GM23338 (cell line): ENCODE results near the gene C14orf93. TPM values are rescaled to one million over a fixed set of nuclear protein-coding genes. Genes with fewer than 3 reads are reported as not detected.

Experiments used
- ATAC-seq: fragments of 200-7000 bp; cut with Tn5 transposase; 3 replicates; pipeline ENCODE4 v1.9.1; 2020
- DNase-seq: peaks from one replicate; pipeline ENCODE4 v3.0.0-alpha.2; 2015; ENCODE audit warnings: low spot score
- H2AFZ ChIP-seq: fragments of 200-600 bp; sonication (generic); 2 replicates; pipeline ENCODE4 v1.8.0; 2016; ENCODE audit warnings: antibody characterized with exemption, mild to moderate bottlenecking, moderate library complexity
- H3F3A ChIP-seq: fragments of 200-600 bp; sonication (generic); replicated peaks from 2 replicates; pipeline ENCODE4 v1.8.0; 2017; ENCODE audit warnings: antibody characterized with exemption, mixed run types, low read depth
- H3K27ac ChIP-seq: fragments of 200-600 bp; sonication (generic); 2 replicates; pipeline ENCODE4 v1.6.1; 2016; ENCODE audit warnings: low read depth
- H3K27me3 ChIP-seq: fragments of 200-600 bp; sonication (generic); 2 replicates; pipeline ENCODE4 v1.8.0; 2016; ENCODE audit warnings: mild to moderate bottlenecking, mixed run types, moderate library complexity; ENCODE audit not compliant: insufficient read depth
- H3K36me3 ChIP-seq: fragments of 200-600 bp; sonication (generic); 2 replicates; pipeline ENCODE4 v1.8.0; 2016; ENCODE audit warnings: mild to moderate bottlenecking; ENCODE audit not compliant: insufficient read depth
- H3K4me1 ChIP-seq: fragments of 200-600 bp; sonication (generic); 2 replicates; pipeline ENCODE4 v1.8.0; 2016; ENCODE audit warnings: mild to moderate bottlenecking, moderate library complexity; ENCODE audit not compliant: insufficient read depth
- H3K4me2 ChIP-seq: fragments of 200-600 bp; sonication (generic); 2 replicates; pipeline ENCODE4 v1.7.1; 2017; ENCODE audit warnings: mixed run types
- H3K4me3 ChIP-seq: fragments of 200-600 bp; sonication (generic); 2 replicates; pipeline ENCODE4 v1.6.1; 2016; ENCODE audit warnings: mixed run types
- H3K79me2 ChIP-seq: fragments of 200-600 bp; sonication (generic); replicated peaks from 2 replicates; pipeline ENCODE4 v1.8.0; 2017; ENCODE audit warnings: mild to moderate bottlenecking; ENCODE audit not compliant: insufficient read depth
- H3K9me2 ChIP-seq: fragments of 200-600 bp; sonication (generic); 2 replicates; pipeline ENCODE4 v1.8.0; 2017; ENCODE audit not compliant: insufficient read depth
- H4K20me1 ChIP-seq: fragments of 200-600 bp; sonication (generic); replicated peaks from 2 replicates; pipeline ENCODE4 v1.8.0; 2017; ENCODE audit warnings: mild to moderate bottlenecking; ENCODE audit not compliant: insufficient read depth
- H3K27ac Mint-ChIP-seq: 2 replicates; pipeline ENCODE4 v1.8.0; 2020; ENCODE audit warnings: inconsistent platforms, mild to moderate bottlenecking, moderate library complexity, mixed read lengths
- H3K27me3 Mint-ChIP-seq: 3 replicates; pipeline ENCODE4 v1.8.0; 2022; ENCODE audit warnings: low read depth, mild to moderate bottlenecking, moderate library complexity, mixed read lengths, inconsistent platforms; ENCODE audit not compliant: insufficient read depth, poor library complexity
- H3K36me3 Mint-ChIP-seq: 3 replicates; pipeline ENCODE4 v1.8.0; 2021; ENCODE audit warnings: low read depth, mild to moderate bottlenecking, inconsistent platforms, moderate library complexity, mixed read lengths
- H3K4me1 Mint-ChIP-seq: 3 replicates; pipeline ENCODE4 v1.8.0; 2020; ENCODE audit warnings: mild to moderate bottlenecking, inconsistent platforms, mixed read lengths
- H3K4me3 Mint-ChIP-seq: 3 replicates; pipeline ENCODE4 v1.8.0; 2021; ENCODE audit warnings: moderate library complexity, mild to moderate bottlenecking, inconsistent platforms, mixed read lengths
- H3K9me3 Mint-ChIP-seq: 3 replicates; pipeline ENCODE4 v1.8.0; 2020; ENCODE audit warnings: moderate library complexity, mild to moderate bottlenecking, inconsistent platforms, mixed read lengths
- CREB1 ChIP-seq: fragments of 250-450 bp; sonication (Bioruptor Pico); IDR thresholded peaks from 2 replicates; pipeline ENCODE4 v1.5.0; 2020; ENCODE audit warnings: low read depth, mild to moderate bottlenecking, moderate library complexity
- EZH2 ChIP-seq: fragments of 200-600 bp; sonication (generic); IDR thresholded peaks from one replicate; pipeline ENCODE4 v1.8.0; 2017; ENCODE audit warnings: antibody characterized with exemption, mild to moderate bottlenecking, low read depth; ENCODE audit not compliant: unreplicated experiment
- NANOG ChIP-seq: IDR thresholded peaks from 2 replicates; pipeline ENCODE4 v1.6.1; 2016; ENCODE audit warnings: antibody characterized with exemption, borderline replicate concordance
- POLR2AphosphoS5 ChIP-seq: IDR thresholded peaks from 2 replicates; pipeline ENCODE4 v1.6.1; 2016; ENCODE audit warnings: antibody characterized with exemption, low read depth
- STAT1 ChIP-seq: IDR thresholded peaks from one replicate; pipeline ENCODE4 v1.6.1; 2016; ENCODE audit warnings: antibody characterized with exemption; ENCODE audit not compliant: unreplicated experiment
- ZNF114 ChIP-seq: fragments of 250-450 bp; sonication (Bioruptor Pico); IDR thresholded peaks from 2 replicates; pipeline ENCODE4 v1.5.0; 2020; ENCODE audit warnings: mild to moderate bottlenecking, moderate library complexity
- ZNF331 ChIP-seq: fragments of 250-450 bp; sonication (Bioruptor Pico); IDR thresholded peaks from 2 replicates; pipeline ENCODE4 v1.5.0; 2020; ENCODE audit warnings: low read depth, mild to moderate bottlenecking, moderate library complexity
- polyA plus RNA-seq: library from polyadenylated mRNA; unstranded; fragments of >200 nt; fragmentation: Nextera tagmentation; extraction: Ambion mirVana; gene quantifications from 2 replicates; pipeline ENCODE4 v1.2.1, GENCODE V29; 2016
- total RNA-seq: library from RNA; depleted of rRNA; stranded (reverse); fragments of >200 nt; shearing (Covaris generic); gene quantifications from 2 replicates; pipeline ENCODE4 v1.2.3, GENCODE V29; 2014
- TF ChIP-seq, protein P1 (sequence below), 2 experiments: fragments of 200-600 bp in 1 of 2; sonication (generic) in 1 of 2; conservative IDR thresholded peaks; 2 replicates each; pipeline versions ENCODE4 v1.5.1 to v1.6.1; 2016 to 2017; ENCODE audit warnings: antibody characterized with exemption in 2 of 2, low read depth in 2 of 2, mild to moderate bottlenecking in 2 of 2, moderate library complexity in 1 of 2
- TF ChIP-seq, protein P2 (sequence below): fragments of 250-450 bp; sonication (Bioruptor Pico); IDR thresholded peaks from 2 replicates; pipeline ENCODE4 v1.5.0; 2020; ENCODE audit warnings: mild to moderate bottlenecking, moderate library complexity
- TF ChIP-seq, protein P3 (sequence below): IDR thresholded peaks from 2 replicates; pipeline ENCODE4 v1.6.1; 2016; ENCODE audit warnings: antibody characterized with exemption

C14orf93 gene
- total and polyA plus RNA-seq, 2 experiments from 2014 or later = 3.5 to 11.7 TPM

DNA sequence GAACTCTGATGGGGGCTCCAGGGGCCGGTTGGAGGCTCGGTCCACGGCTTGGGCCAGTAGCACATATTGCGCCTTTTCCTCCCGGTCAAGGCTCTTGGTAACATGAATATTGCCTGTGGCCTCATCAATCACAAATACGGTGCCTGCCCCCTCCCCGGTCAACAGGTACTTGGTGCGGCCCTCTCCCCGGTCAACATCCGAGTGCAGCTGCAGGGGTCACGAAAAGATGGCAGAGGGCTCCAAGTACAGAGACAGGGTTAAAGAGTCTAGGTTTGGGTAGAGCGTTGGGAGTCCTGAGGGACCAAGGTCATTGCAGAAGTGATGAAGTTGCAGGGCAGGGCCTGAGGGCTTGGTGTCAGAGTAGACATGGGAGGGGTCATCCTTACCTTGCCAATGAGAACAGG, 45.2 kb upstream of the C14orf93 start:
- no peak overlapping the region for H3K27ac ChIP-seq
- no peaks in the 10 kb centered on the region for H3K79me2 ChIP-seq
- peaks cover 14% of the 10 kb centered on the region; the same call in 1 of the 2 replicates for H3K4me1 ChIP-seq
- H3K9me2 ChIP-seq = no peaks in the 10 kb centered on the region
- H3K4me3 ChIP-seq = no peak overlapping the region
- H3K27me3 Mint-ChIP-seq = peaks cover 18% of the 10 kb centered on the region
- DNase-seq (no peak), ATAC-seq (no peak)
- peaks cover 4% of the 10 kb centered on the region; the same call in 1 of the 2 replicates for H4K20me1 ChIP-seq
- peaks cover 12% of the 10 kb centered on the region for H3F3A ChIP-seq
- no peak overlapping the region for H3K27ac Mint-ChIP-seq
- H3K4me2 ChIP-seq = no peak overlapping the region
- peaks cover 4% of the 10 kb centered on the region; the same call in 1 of the 2 replicates for H3K27me3 ChIP-seq
- H3K4me1 Mint-ChIP-seq = peaks cover 15% of the 10 kb centered on the region
- H3K9me3 Mint-ChIP-seq = no peaks in the 10 kb centered on the region
- no peak overlapping the region for H2AFZ ChIP-seq
- peaks cover under 1% of the 10 kb centered on the region for H3K36me3 ChIP-seq
- peaks cover 31% of the 10 kb centered on the region for H3K36me3 Mint-ChIP-seq
- TF ChIP-seq ZNF331 (CRISPR knock-in tag) (no peak), STAT1 (no peak), POLR2AphosphoS5 (no peak), EZH2 (no peak), CREB1 (CRISPR knock-in tag) (no peak), ZNF114 (CRISPR knock-in tag) (no peak), NANOG (no peak)
- TF ChIP-seq, protein P1, sequence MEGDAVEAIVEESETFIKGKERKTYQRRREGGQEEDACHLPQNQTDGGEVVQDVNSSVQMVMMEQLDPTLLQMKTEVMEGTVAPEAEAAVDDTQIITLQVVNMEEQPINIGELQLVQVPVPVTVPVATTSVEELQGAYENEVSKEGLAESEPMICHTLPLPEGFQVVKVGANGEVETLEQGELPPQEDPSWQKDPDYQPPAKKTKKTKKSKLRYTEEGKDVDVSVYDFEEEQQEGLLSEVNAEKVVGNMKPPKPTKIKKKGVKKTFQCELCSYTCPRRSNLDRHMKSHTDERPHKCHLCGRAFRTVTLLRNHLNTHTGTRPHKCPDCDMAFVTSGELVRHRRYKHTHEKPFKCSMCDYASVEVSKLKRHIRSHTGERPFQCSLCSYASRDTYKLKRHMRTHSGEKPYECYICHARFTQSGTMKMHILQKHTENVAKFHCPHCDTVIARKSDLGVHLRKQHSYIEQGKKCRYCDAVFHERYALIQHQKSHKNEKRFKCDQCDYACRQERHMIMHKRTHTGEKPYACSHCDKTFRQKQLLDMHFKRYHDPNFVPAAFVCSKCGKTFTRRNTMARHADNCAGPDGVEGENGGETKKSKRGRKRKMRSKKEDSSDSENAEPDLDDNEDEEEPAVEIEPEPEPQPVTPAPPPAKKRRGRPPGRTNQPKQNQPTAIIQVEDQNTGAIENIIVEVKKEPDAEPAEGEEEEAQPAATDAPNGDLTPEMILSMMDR (conservative IDR thresholded peaks at IDR 0.05; ENCODE audit: low read depth in 2 of 2) = no peak
- TF ChIP-seq, protein P2, sequence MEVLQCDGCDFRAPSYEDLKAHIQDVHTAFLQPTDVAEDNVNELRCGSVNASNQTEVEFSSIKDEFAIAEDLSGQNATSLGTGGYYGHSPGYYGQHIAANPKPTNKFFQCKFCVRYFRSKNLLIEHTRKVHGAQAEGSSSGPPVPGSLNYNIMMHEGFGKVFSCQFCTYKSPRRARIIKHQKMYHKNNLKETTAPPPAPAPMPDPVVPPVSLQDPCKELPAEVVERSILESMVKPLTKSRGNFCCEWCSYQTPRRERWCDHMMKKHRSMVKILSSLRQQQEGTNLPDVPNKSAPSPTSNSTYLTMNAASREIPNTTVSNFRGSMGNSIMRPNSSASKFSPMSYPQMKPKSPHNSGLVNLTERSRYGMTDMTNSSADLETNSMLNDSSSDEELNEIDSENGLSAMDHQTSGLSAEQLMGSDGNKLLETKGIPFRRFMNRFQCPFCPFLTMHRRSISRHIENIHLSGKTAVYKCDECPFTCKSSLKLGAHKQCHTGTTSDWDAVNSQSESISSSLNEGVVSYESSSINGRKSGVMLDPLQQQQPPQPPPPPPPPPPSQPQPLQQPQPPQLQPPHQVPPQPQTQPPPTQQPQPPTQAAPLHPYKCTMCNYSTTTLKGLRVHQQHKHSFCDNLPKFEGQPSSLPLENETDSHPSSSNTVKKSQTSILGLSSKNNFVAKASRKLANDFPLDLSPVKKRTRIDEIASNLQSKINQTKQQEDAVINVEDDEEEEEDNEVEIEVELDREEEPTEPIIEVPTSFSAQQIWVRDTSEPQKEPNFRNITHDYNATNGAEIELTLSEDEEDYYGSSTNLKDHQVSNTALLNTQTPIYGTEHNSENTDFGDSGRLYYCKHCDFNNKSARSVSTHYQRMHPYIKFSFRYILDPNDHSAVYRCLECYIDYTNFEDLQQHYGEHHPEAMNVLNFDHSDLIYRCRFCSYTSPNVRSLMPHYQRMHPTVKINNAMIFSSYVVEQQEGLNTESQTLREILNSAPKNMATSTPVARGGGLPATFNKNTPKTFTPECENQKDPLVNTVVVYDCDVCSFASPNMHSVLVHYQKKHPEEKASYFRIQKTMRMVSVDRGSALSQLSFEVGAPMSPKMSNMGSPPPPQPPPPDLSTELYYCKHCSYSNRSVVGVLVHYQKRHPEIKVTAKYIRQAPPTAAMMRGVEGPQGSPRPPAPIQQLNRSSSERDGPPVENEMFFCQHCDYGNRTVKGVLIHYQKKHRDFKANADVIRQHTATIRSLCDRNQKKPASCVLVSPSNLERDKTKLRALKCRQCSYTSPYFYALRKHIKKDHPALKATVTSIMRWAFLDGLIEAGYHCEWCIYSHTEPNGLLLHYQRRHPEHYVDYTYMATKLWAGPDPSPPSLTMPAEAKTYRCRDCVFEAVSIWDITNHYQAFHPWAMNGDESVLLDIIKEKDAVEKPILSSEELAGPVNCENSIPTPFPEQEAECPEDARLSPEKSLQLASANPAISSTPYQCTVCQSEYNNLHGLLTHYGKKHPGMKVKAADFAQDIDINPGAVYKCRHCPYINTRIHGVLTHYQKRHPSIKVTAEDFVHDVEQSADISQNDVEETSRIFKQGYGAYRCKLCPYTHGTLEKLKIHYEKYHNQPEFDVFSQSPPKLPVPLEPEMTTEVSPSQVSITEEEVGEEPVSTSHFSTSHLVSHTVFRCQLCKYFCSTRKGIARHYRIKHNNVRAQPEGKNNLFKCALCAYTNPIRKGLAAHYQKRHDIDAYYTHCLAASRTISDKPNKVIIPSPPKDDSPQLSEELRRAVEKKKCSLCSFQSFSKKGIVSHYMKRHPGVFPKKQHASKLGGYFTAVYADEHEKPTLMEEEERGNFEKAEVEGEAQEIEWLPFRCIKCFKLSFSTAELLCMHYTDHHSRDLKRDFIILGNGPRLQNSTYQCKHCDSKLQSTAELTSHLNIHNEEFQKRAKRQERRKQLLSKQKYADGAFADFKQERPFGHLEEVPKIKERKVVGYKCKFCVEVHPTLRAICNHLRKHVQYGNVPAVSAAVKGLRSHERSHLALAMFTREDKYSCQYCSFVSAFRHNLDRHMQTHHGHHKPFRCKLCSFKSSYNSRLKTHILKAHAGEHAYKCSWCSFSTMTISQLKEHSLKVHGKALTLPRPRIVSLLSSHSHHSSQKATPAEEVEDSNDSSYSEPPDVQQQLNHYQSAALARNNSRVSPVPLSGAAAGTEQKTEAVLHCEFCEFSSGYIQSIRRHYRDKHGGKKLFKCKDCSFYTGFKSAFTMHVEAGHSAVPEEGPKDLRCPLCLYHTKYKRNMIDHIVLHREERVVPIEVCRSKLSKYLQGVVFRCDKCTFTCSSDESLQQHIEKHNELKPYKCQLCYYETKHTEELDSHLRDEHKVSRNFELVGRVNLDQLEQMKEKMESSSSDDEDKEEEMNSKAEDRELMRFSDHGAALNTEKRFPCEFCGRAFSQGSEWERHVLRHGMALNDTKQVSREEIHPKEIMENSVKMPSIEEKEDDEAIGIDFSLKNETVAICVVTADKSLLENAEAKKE = no peak
- TF ChIP-seq, protein P3, sequence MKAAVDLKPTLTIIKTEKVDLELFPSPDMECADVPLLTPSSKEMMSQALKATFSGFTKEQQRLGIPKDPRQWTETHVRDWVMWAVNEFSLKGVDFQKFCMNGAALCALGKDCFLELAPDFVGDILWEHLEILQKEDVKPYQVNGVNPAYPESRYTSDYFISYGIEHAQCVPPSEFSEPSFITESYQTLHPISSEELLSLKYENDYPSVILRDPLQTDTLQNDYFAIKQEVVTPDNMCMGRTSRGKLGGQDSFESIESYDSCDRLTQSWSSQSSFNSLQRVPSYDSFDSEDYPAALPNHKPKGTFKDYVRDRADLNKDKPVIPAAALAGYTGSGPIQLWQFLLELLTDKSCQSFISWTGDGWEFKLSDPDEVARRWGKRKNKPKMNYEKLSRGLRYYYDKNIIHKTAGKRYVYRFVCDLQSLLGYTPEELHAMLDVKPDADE = no peak
- H3K4me3 Mint-ChIP-seq = no peak overlapping the region; the same call in 2 of the 3 replicates
